A673 (cell line): ENCODE measurements around the gene NOL9. TPM values are rescaled to one million over a fixed set of nuclear protein-coding genes. Genes with fewer than 3 reads are reported as not detected.

Source experiments
- BruUV-seq: library from RNA; stranded (reverse); fragments of 400-500 nt; replicated peaks from 2 replicates; lab custom pipeline; 2021; lab: Mats Ljungman, UMichigan
- CTCF ChIA-PET: fragments of 300-600 bp; sonication (Branson Sonifier 250); formaldehyde crosslinking; loops from one replicate; lab custom pipeline; 2022; ENCODE audit warnings: antibody characterized with exemption; lab: Charles Lee
- POLR2A ChIA-PET: fragments of 300-600 bp; sonication (Branson Sonifier 250); formaldehyde crosslinking; loops from one replicate; lab custom pipeline; 2022; ENCODE audit warnings: antibody characterized with exemption; ENCODE audit not compliant: low non-redundant PET; lab: Charles Lee
- DNase-seq: peaks from one replicate; pipeline ENCODE4 v3.0.0-alpha.2; 2015; ENCODE audit warnings: low spot score
- H3K27ac ChIP-seq: fragments of 200-600 bp; sonication (generic); 2 replicates; pipeline ENCODE4 v1.5.1; 2016; ENCODE audit warnings: mixed run types, low read depth, mild to moderate bottlenecking, mixed read lengths, antibody characterized with exemption, low read length; ENCODE audit not compliant: poor library complexity, severe bottlenecking
- H3K27me3 ChIP-seq: fragments of 200-600 bp; sonication (generic); replicated peaks from 2 replicates; pipeline ENCODE4 v1.6.1; 2017; ENCODE audit warnings: mixed run types, low read depth, mild to moderate bottlenecking, mixed read lengths, antibody characterized with exemption, low read length; ENCODE audit not compliant: insufficient read depth, poor library complexity
- H3K36me3 ChIP-seq: fragments of 200-600 bp; sonication (generic); 2 replicates; pipeline ENCODE4 v1.6.1; 2016; ENCODE audit warnings: mixed run types, mild to moderate bottlenecking, mixed read lengths, antibody characterized with exemption, low read length; ENCODE audit not compliant: insufficient read depth, poor library complexity, severe bottlenecking
- H3K4me1 ChIP-seq: fragments of 200-600 bp; sonication (generic); 2 replicates; pipeline ENCODE4 v1.6.1; 2017; ENCODE audit warnings: mixed run types, mild to moderate bottlenecking, mixed read lengths, antibody characterized with exemption, low read length; ENCODE audit not compliant: insufficient read depth, poor library complexity, severe bottlenecking
- H3K4me3 ChIP-seq: fragments of 200-600 bp; sonication (generic); 2 replicates; pipeline ENCODE4 v1.5.1; 2016; ENCODE audit warnings: low read depth, mixed run types, mild to moderate bottlenecking, mixed read lengths, low read length; ENCODE audit not compliant: poor library complexity, severe bottlenecking
- H3K9me3 ChIP-seq: fragments of 200-600 bp; sonication (generic); 2 replicates; pipeline ENCODE4 v1.6.1; 2016; ENCODE audit warnings: mixed run types, low read depth, mild to moderate bottlenecking, mixed read lengths, antibody characterized with exemption, low read length; ENCODE audit not compliant: poor library complexity, severe bottlenecking
- EZH2 ChIP-seq: fragments of 200-600 bp; sonication (generic); IDR thresholded peaks from 2 replicates; pipeline ENCODE4 v1.6.1; 2017; ENCODE audit warnings: borderline replicate concordance, low read depth, mild to moderate bottlenecking, mixed read lengths, antibody characterized with exemption, low read length; ENCODE audit not compliant: poor library complexity, severe bottlenecking
- intact Hi-C: fragments of 100-400 bp; cut with micrococcal nuclease; formaldehyde crosslinking; loops from one replicate; pipeline ENCODE4 v1.10.0; 2022; ENCODE audit not compliant: unreplicated experiment
- total RNA-seq: library from RNA; stranded (reverse); gene quantifications from 2 replicates; pipeline ENCODE4 v1.2.3, GENCODE V29; 2021
- TF ChIP-seq, protein P1 (sequence below): fragments of 300-800, 200-600 bp; sonication (generic); conservative IDR thresholded peaks from 2 replicates; pipeline ENCODE4 v1.5.1; 2017; ENCODE audit warnings: low read depth, mild to moderate bottlenecking, antibody characterized with exemption, low read length, moderate library complexity, mixed read lengths

The NOL9 gene
- total RNA-seq, 1 experiment from 2014 or later, result 55.6 TPM

DNA sequence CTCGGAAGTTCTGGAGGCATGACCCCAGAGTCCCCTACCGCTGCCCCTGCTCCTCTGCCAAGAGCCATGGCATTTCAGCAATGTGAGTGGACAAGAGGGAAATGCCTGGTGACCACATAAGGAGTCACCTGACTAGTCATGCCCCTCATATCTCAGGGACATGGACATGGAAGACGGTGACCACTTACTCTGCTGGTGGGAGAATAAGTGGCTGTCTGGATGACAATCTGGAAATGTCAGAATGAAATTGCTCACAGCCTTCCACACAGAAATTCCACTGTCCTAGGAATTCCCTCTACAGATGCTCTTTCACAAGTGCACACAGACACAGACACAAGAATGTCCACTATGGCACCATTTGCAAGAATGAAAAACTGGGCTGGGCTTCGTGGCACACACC lies 38.5 kb downstream of the NOL9 start:
- H3K4me3 ChIP-seq, result no peak overlapping the region
- H3K36me3 ChIP-seq, result no peaks in the 10 kb centered on the region
- BruUV-seq, result no TSS peak
- H3K9me3 ChIP-seq, result no peaks in the 10 kb centered on the region
- no peaks in the 10 kb centered on the region for H3K27me3 ChIP-seq
- TF ChIP-seq, protein P1, sequence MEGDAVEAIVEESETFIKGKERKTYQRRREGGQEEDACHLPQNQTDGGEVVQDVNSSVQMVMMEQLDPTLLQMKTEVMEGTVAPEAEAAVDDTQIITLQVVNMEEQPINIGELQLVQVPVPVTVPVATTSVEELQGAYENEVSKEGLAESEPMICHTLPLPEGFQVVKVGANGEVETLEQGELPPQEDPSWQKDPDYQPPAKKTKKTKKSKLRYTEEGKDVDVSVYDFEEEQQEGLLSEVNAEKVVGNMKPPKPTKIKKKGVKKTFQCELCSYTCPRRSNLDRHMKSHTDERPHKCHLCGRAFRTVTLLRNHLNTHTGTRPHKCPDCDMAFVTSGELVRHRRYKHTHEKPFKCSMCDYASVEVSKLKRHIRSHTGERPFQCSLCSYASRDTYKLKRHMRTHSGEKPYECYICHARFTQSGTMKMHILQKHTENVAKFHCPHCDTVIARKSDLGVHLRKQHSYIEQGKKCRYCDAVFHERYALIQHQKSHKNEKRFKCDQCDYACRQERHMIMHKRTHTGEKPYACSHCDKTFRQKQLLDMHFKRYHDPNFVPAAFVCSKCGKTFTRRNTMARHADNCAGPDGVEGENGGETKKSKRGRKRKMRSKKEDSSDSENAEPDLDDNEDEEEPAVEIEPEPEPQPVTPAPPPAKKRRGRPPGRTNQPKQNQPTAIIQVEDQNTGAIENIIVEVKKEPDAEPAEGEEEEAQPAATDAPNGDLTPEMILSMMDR, result no peak
- no peak for TF ChIP-seq EZH2
- DNase-seq, result no peak
- intact Hi-C loops, result no loop called here
- H3K4me1 ChIP-seq, result peaks cover 12% of the 10 kb centered on the region
- POLR2A ChIA-PET, result no interaction called here
- no peak overlapping the region for H3K27ac ChIP-seq
- CTCF ChIA-PET, result no interaction called here

DNA sequence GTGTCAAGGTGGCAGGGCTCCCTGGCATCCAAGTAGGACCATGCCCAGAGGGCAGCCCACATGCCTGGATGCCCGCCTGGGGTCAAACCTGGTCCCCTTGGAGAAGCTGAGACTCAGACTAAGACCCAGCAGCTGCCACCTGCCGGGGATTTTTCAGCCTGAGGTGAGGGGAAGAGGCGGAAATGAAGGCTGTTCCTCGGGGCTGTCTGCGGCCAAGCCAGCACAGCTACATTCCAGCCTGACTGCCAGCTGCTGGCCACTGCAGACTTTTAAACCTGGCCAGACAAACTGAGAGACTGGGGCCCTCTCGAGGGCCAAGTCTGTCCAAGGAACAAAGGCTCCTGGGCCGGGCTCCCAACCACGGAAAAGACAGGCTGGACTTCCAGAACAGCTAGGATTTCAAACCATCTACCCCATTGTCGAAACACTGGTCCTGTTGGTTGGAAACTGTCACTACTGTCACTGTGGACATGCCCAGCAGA lies 41.0 kb downstream of the NOL9 start:
- no peaks in the 10 kb centered on the region for H3K9me3 ChIP-seq
- CTCF ChIA-PET, result no interaction called here

DNA sequence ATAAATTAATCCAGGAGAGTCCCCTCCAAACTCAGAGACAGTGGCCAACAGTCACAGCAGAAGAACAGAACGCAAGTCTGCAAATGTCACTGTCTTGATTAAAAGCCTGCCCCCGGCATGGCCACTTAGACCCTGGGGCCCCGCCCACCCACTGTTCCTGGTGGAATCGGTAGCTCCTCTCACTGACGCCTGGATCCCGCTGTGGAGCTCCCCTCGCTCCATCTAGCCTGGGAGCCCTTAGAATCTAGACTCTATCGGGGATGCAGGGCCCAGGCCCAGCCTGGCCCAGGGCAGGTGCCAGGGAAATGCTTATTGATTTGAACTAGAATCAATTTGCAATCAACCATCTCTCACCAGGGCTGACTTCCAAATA lies 41.4 kb downstream of the NOL9 start:
- no peak for DNase-seq
- BruUV-seq, result no TSS peak
- intact Hi-C loops, result no loop called here
- Histone ChIP-seq H3K4me1 (no peaks in the 10 kb centered on the region), H3K4me3 (no peak overlapping the region), H3K9me3 (no peaks in the 10 kb centered on the region), H3K27ac (no peak overlapping the region), H3K27me3 (no peaks in the 10 kb centered on the region), H3K36me3 (no peaks in the 10 kb centered on the region)
- ChIA-PET POLR2A (no interaction called here), CTCF (no interaction called here)
- TF ChIP-seq EZH2, result no peak
- TF ChIP-seq, protein P1, result no peak

More for the DNA sequence above, 41.0 kb downstream of the NOL9 start:
- no peak for DNase-seq
- no peaks in the 10 kb centered on the region for H3K4me1 ChIP-seq
- no TSS peak for BruUV-seq
- H3K27ac ChIP-seq, result no peak overlapping the region
- TF ChIP-seq, protein P1, result no peak
- TF ChIP-seq EZH2, result no peak
- H3K27me3 ChIP-seq, result no peaks in the 10 kb centered on the region
- intact Hi-C loops, result no loop called here
- no peaks in the 10 kb centered on the region for H3K36me3 ChIP-seq
- no peak overlapping the region for H3K4me3 ChIP-seq
- POLR2A ChIA-PET, result no interaction called here
